Measurements from ENCODE around the gene GGACT. TPM values are rescaled to one million over a fixed set of nuclear protein-coding genes. Genes with fewer than 3 reads are reported as not detected.

Gene GGACT
- total RNA-seq, 2 donors from 2014 or later, result 4.9 to 17.8 TPM

DNA sequence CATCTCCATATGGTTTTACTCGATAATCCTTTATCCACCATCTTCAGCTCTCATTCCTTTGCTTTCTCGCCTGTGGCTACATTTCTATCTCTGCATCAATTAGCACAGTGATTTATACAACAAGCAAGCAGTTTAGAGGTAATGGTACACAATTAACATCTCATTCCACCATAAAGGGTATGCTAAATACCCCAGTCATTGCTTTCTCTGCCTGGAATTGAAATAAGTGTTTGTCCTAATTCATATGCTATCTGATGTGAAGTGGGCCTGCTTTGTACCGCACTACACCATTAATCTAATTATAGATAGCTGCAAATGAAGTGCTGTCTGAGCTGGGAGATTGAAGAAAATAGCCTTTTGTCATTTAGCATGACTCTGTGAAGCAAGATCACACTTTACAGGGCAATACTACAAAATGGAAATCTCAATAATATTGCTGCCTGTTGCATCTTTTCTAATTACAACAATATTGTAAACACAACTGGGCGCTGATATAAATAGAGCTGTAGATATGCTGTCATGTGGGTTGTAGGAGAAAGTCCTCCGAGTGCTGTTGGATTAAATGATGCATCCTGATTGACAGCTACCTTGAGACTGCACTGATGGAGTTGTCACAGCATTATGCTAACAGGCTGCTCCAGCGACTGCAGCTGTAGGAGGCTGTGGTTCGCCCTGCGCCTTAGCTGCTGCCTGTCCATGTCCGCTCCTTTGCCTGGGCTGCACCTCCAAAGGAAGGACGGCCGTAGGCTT lies 78.2 kb downstream of the GGACT start:
- H3K4me3 ChIP-seq, result no peak overlapping the region
- TF ChIP-seq POLR2A (IDR thresholded peaks at IDR 0.05), result no peak
- TF ChIP-seq, protein P1, sequence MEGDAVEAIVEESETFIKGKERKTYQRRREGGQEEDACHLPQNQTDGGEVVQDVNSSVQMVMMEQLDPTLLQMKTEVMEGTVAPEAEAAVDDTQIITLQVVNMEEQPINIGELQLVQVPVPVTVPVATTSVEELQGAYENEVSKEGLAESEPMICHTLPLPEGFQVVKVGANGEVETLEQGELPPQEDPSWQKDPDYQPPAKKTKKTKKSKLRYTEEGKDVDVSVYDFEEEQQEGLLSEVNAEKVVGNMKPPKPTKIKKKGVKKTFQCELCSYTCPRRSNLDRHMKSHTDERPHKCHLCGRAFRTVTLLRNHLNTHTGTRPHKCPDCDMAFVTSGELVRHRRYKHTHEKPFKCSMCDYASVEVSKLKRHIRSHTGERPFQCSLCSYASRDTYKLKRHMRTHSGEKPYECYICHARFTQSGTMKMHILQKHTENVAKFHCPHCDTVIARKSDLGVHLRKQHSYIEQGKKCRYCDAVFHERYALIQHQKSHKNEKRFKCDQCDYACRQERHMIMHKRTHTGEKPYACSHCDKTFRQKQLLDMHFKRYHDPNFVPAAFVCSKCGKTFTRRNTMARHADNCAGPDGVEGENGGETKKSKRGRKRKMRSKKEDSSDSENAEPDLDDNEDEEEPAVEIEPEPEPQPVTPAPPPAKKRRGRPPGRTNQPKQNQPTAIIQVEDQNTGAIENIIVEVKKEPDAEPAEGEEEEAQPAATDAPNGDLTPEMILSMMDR (IDR thresholded peaks at IDR 0.05), result no peak
- H3K4me1 ChIP-seq, result no peaks in the 10 kb centered on the region
- WGBS, 2 donors, result 85 to 90% methylated on average over 11 of the region's 11 CpGs
- intact Hi-C loops (cut with DNase I), result loop anchor here (10.0 kb wide), 1 partner anchor 596 kb away; no protein-coding TSS in a partner anchor
- H3K9me3 ChIP-seq, result no peaks in the 10 kb centered on the region
- H3K27ac ChIP-seq, result no peak overlapping the region
- ATAC-seq (no peak), DNase-seq (no peak)
- no peaks in the 10 kb centered on the region for H3K36me3 ChIP-seq (replicated peaks in 1 of 2; ENCODE audit: insufficient read depth in 1 of 2, low read depth in 2 of 2)
- no peaks in the 10 kb centered on the region for H3K27me3 ChIP-seq

DNA sequence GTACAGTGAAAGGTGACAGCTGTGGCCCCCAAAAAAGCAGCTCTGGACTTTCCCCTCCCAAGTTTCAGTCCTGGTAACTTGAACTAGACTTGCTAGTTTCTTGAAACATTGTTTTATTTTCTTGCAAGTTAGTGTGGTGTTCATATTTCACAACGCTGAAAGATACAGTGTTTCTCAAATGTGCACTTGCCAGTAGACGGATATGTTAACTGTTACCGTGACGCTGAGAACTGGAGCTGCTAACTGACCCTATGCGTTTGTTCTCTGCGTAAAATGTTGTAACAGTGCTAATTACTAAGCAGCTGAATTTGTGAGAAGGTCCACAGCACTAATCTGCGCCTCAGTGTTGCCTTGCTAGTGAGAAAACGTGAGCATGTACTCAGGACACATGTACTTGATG lies 79.6 kb downstream of the GGACT start:
- TF ChIP-seq, protein P1 (IDR thresholded peaks at IDR 0.05), result no peak
- TF ChIP-seq POLR2A (IDR thresholded peaks at IDR 0.05), result no peak
- ATAC-seq (no peak), DNase-seq (no peak)
- intact Hi-C loops (cut with DNase I), result no loop called here
- Histone ChIP-seq H3K4me3 (no peak overlapping the region), H3K4me1 (no peaks in the 10 kb centered on the region), H3K27me3 (no peaks in the 10 kb centered on the region), H3K36me3 (replicated peaks in 1 of 2; ENCODE audit: insufficient read depth in 1 of 2, low read depth in 2 of 2) (no peaks in the 10 kb centered on the region), H3K9me3 (no peaks in the 10 kb centered on the region), H3K27ac (no peak overlapping the region)
- 85 to 89% methylated on average over 8 of the region's 8 CpGs for WGBS, 2 donors

DNA sequence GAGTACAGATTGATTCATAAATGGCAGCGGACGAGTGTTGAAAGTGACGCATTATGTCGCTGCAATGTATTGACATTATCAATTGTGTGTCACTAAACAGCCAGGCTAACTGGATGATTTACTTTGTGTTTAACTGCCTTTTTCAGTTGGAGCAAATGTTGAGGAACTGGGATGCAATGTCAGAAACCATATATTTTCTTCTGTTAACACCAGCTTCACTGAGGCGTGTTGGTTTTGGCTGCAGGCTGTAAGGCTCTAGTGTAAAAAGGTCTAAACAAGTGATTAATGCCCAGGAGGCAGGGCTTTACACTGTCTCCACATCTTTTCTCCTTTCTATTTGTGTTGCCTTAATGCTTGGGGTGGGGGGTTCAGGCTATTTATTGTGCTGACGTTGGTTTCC lies 80.1 kb downstream of the GGACT start:
- 90 to 92% methylated on average over 6 of the region's 6 CpGs for WGBS, 2 donors
- H3K36me3 ChIP-seq (replicated peaks in 1 of 2; ENCODE audit: insufficient read depth in 1 of 2, low read depth in 2 of 2), result no peaks in the 10 kb centered on the region
- ATAC-seq (no peak), DNase-seq (no peak)
- intact Hi-C loops (cut with DNase I), result no loop called here
- no peak overlapping the region for H3K27ac ChIP-seq
- no peaks in the 10 kb centered on the region for H3K4me1 ChIP-seq
- no peaks in the 10 kb centered on the region for H3K27me3 ChIP-seq
- TF ChIP-seq, protein P1 (IDR thresholded peaks at IDR 0.05), result no peak
- TF ChIP-seq POLR2A (IDR thresholded peaks at IDR 0.05), result no peak
- H3K9me3 ChIP-seq, result no peaks in the 10 kb centered on the region
- H3K4me3 ChIP-seq, result no peak overlapping the region

DNA sequence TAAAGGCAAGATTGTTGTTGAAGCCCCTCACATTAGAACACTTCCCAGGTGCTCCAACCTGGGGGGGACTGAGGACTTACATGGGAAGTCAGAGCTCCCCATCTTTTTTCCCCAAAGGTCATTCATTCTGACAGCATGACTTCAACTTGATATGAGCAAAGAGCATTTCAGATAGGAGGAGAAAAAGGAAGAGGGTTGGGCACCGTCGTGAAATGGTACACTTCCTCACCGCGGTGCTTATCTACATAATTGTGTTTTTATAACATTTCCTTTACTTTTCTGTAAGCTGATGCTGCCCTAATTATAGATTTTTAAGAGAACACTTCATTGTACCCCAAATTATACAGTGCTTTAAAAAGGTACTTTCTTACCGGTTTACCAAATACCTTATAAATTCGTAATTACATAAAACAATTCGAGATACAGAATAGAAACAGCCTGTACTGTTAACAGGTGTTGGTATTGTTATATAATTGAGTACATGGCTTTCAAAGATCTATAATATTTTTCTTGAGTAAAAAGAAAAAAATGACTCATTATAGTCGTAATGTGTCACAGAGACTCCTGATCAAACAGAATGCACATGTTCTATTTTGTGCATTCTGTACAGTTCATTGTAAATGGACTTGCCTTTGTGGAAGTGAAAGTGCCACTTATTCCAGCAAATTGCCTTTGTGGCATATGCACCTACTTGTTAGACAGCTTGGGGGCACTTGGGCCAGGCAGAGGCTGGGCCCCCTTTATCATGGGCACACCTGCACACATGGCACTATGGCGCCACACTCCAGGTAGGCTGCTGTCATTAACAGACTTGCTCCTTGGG lies 81.8 kb downstream of the GGACT start:
- Histone ChIP-seq H3K27me3 (no peaks in the 10 kb centered on the region), H3K9me3 (no peaks in the 10 kb centered on the region), H3K36me3 (replicated peaks in 1 of 2; ENCODE audit: insufficient read depth in 1 of 2, low read depth in 2 of 2) (no peaks in the 10 kb centered on the region), H3K27ac (no peak overlapping the region), H3K4me1 (no peaks in the 10 kb centered on the region), H3K4me3 (no peak overlapping the region)
- ATAC-seq, result no peak
- intact Hi-C loops (cut with DNase I), result no loop called here
- DNase-seq, result no peak
- TF ChIP-seq, protein P1 (IDR thresholded peaks at IDR 0.05), result no peak
- no peak for TF ChIP-seq POLR2A (IDR thresholded peaks at IDR 0.05)
- 74 to 91% methylated on average over 9 of the region's 9 CpGs for WGBS, 2 donors

Data from body of pancreas (tissue), 4 donors.